Natural killer cell treated with Interleukin-12 subunit alpha and Interleukin-12 subunit beta and Interleukin-15 and Interleukin-18, amount 100 ng/mL, for 72 hours (primary cell): ENCODE measurements around the gene ARHGEF40. TPM values are rescaled to one million over a fixed set of nuclear protein-coding genes. Genes with fewer than 3 reads are reported as not detected.
A peak's percentile ranks its signal among the peaks of the same experiment; 100 is the strongest.

Experiments used
- ATAC-seq, 2 donors: fragments of 150-1000 bp; cut with Tn5 transposase in 1 of 2; sonication (Bioruptor Pico), chemical (Tn5 transposase) in 1 of 2; 2 replicates each; pipeline ENCODE4 v1.10.0; 2021
- DNase-seq: peaks from one replicate; pipeline ENCODE4 v3.0.0; 2022; ENCODE audit warnings: low spot score
- H3K27ac Mint-ChIP-seq, 2 donors: 1 replicate in 1 of 2; 2 replicates in 1 of 2; pipeline ENCODE4 v1.8.0; 2022; ENCODE audit warnings: mixed read lengths in 2 of 2, mild to moderate bottlenecking in 1 of 2, moderate library complexity in 1 of 2
- H3K27me3 Mint-ChIP-seq, 2 donors: 1 replicate in 1 of 2; 2 replicates in 1 of 2; pipeline ENCODE4 v1.8.0; 2022; ENCODE audit warnings: mixed read lengths in 2 of 2
- H3K36me3 Mint-ChIP-seq: one replicate; pipeline ENCODE4 v1.8.0; 2022; ENCODE audit warnings: mixed read lengths
- H3K4me1 Mint-ChIP-seq, 2 donors: 1 replicate in 1 of 2; 2 replicates in 1 of 2; pipeline ENCODE4 v1.8.0; 2022; ENCODE audit warnings: low read depth in 2 of 2, mixed read lengths in 2 of 2, mild to moderate bottlenecking in 1 of 2
- H3K4me3 Mint-ChIP-seq: one replicate; pipeline ENCODE4 v1.8.0; 2022; ENCODE audit warnings: mixed read lengths
- H3K9me3 Mint-ChIP-seq: 2 replicates; pipeline ENCODE4 v1.8.0; 2022; ENCODE audit warnings: mixed read lengths
- total RNA-seq, 2 donors: library from RNA; stranded (reverse); gene quantifications; one replicate each; pipeline ENCODE4 v1.2.3, GENCODE V29; 2022

ARHGEF40 gene
- total RNA-seq, 2 donors from 2014 or later = 0.36 to 0.75 TPM

DNA sequence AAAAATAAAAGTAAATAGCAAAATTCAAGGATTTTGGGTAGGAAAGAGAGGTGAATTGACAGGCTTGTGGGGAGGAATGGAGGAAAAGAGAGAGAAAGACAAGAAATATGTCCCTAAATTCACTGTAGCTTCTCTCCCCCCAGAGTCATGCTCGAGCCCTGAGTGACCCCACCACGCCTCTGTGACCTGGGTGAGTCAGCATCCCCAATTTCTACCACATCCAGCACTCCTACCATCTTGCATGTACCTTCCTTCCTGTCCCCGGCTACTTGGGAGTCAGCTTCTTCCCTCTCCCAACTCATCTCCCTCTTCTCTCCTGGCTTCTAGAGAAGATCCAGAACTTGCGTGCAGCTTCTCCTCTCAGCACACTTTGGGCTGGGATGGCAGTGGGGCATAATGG is 18.6 kb downstream of the ARHGEF40 start:
- Mint-ChIP-seq H3K4me3 (no peak overlapping the region), H3K27ac (peak overlapping the region in 1 of 2 donors; percentile 43)

DNA sequence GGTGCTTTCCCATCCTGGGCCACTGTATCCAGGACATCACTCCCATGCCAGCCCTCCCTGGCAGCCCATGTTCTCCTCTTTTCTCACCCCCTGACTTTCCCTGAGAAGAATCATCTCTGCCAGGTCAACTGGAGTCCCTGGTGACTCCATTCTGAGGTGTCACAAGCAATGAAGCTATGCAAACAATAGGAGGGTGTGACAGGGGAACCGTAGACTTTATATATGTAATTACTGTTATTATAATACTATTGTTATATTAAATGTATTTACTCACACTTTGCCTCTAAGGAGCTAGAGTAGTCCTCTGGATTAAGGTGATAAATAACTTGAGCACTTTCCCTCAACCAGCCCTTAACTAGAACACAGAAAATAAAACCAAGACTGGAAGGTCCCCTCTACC is 19.2 kb downstream of the ARHGEF40 start:
- no peak overlapping the region for H3K4me3 Mint-ChIP-seq
- H3K27ac Mint-ChIP-seq = peak overlapping the region in 1 of 2 donors; percentile 43
- H3K9me3 Mint-ChIP-seq = no peaks in the 10 kb centered on the region

More for the DNA sequence above, 18.6 kb downstream of the ARHGEF40 start:
- H3K9me3 Mint-ChIP-seq = no peaks in the 10 kb centered on the region
- ATAC-seq (no peak), DNase-seq (no peak)
- H3K36me3 Mint-ChIP-seq = no peaks in the 10 kb centered on the region
- peaks cover 27 to 28% of the 10 kb centered on the region in 2 donors for H3K4me1 Mint-ChIP-seq
- H3K27me3 Mint-ChIP-seq = peaks cover 0 to 4% of the 10 kb centered on the region in 2 donors

DNA sequence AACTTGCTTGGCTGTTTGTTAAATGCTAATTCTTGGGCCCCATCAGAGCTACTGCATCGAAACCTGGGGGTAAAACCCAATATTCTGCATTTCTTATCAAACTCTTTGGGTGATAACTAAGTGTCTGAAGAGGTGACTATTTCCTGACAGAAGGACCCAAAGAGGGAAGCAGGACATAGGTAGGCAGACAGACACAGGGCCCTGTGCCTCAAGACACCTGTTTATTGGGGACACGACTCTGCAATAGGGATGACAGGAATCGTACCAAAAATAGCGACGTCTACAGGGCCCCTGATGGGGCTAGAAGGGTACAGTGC is 19.7 kb downstream of the ARHGEF40 start:
- Mint-ChIP-seq H3K4me1 (peaks cover 27 to 28% of the 10 kb centered on the region in 2 donors), H3K27me3 (no peaks in the 10 kb centered on the region), H3K9me3 (no peaks in the 10 kb centered on the region), H3K36me3 (no peaks in the 10 kb centered on the region), H3K4me3 (no peak overlapping the region), H3K27ac (no peak overlapping the region)
- DNase-seq = no peak
- no peak for ATAC-seq

More for the DNA sequence above, 19.2 kb downstream of the ARHGEF40 start:
- ATAC-seq = no peak
- peaks cover 27 to 28% of the 10 kb centered on the region in 2 donors for H3K4me1 Mint-ChIP-seq
- no peaks in the 10 kb centered on the region for H3K36me3 Mint-ChIP-seq
- H3K27me3 Mint-ChIP-seq = peaks cover 0 to 2% of the 10 kb centered on the region in 2 donors
- no peak for DNase-seq

DNA sequence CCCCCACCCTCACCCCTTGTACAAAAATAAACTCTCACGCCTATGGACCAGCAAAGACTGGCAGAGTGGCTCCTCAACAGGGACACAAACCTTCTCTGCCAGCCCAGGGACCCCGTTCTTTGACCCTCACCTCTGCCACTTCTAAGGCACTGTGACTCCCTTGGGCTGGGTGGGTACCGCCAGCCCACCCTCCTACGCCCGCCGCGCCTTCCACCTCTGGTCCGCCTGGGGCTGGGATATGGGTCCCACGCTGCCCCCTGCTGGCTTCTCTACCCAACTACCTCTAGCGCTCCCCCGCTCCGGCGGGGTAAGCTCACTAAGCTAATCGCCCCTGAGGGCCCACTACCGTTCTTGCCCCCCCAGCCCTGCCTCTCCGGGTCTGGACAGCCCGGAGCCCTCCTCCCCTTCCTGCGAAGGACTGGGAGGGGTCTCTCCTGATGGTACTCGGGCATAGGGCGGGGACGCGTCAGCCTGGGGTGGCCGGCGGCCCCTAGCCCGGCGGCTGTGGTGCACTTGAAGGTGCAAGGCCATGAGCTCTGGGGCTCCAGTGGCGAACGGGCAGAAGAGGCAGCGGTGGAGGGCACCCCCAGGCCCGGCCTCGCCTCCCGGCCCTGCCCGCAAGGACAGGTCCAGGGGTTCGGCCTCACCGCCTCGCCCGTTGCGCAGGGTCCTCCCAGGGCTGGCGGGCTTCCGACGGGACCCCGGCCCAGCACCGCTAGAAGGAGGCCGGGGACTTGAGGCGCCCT is 20.3 kb downstream of the ARHGEF40 start:
- H3K27ac Mint-ChIP-seq = no peak overlapping the region
- H3K4me1 Mint-ChIP-seq = peaks cover 27 to 28% of the 10 kb centered on the region in 2 donors
- H3K4me3 Mint-ChIP-seq = no peak overlapping the region
- no peaks in the 10 kb centered on the region for H3K9me3 Mint-ChIP-seq
- no peaks in the 10 kb centered on the region for H3K36me3 Mint-ChIP-seq
- H3K27me3 Mint-ChIP-seq = no peaks in the 10 kb centered on the region
- no peak for DNase-seq
- no peak for ATAC-seq

- no peaks in the 10 kb centered on the region for H3K9me3 Mint-ChIP-seq
- peaks cover 23 to 24% of the 10 kb centered on the region in 2 donors for H3K4me1 Mint-ChIP-seq
- ATAC-seq (no peak), DNase-seq (no peak)
- no peak overlapping the region for H3K4me3 Mint-ChIP-seq
- no peaks in the 10 kb centered on the region for H3K36me3 Mint-ChIP-seq
- no peaks in the 10 kb centered on the region for H3K27me3 Mint-ChIP-seq
- H3K27ac Mint-ChIP-seq = no peak overlapping the region
Measured at GRCh38 chr14:21090940-21091663, 21.0 kb downstream of the ARHGEF40 start.

GRCh38 chr14:21091821-21092272 is 21.7 kb downstream of the ARHGEF40 start:
- no peaks in the 10 kb centered on the region for H3K27me3 Mint-ChIP-seq
- DNase-seq = no peak
- no peaks in the 10 kb centered on the region for H3K9me3 Mint-ChIP-seq
- H3K4me3 Mint-ChIP-seq = no peak overlapping the region
- ATAC-seq = no peak
- H3K4me1 Mint-ChIP-seq = peaks cover 19 to 20% of the 10 kb centered on the region in 2 donors
- H3K27ac Mint-ChIP-seq = no peak overlapping the region
- no peaks in the 10 kb centered on the region for H3K36me3 Mint-ChIP-seq

- no peaks in the 10 kb centered on the region for H3K27me3 Mint-ChIP-seq
- peaks cover 19 to 22% of the 10 kb centered on the region in 2 donors for H3K4me1 Mint-ChIP-seq
- no peaks in the 10 kb centered on the region for H3K9me3 Mint-ChIP-seq
- H3K27ac Mint-ChIP-seq = no peak overlapping the region
- no peak overlapping the region for H3K4me3 Mint-ChIP-seq
- DNase-seq (peak; percentile 85), ATAC-seq (peak; percentile 94)
- H3K36me3 Mint-ChIP-seq = no peaks in the 10 kb centered on the region
Measured at GRCh38 chr14:21092273-21093011, 22.3 kb downstream of the ARHGEF40 start.

DNA sequence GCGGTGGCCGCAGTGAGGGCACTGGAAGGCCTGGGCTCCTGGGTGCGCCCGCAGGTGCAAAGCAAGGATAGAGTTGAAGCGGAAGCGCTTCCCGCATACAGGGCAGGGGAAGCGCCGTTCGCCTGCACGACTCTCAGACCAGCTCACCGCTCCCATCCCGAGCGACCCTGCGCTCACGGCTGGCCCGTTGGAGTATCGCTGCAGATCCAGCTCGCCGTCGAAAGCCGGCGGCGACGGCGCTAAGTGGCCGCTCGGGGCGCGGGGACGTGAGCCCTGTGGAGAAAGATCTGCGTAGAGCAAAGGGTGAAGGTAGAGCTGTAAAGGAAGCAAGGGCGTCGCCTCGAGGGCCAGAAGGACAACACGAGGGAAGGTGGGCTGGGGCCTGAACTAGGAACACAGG is 22.9 kb downstream of the ARHGEF40 start:
- no peak for DNase-seq
- Mint-ChIP-seq H3K36me3 (no peaks in the 10 kb centered on the region), H3K27me3 (no peaks in the 10 kb centered on the region), H3K4me3 (no peak overlapping the region), H3K9me3 (no peaks in the 10 kb centered on the region), H3K4me1 (peaks cover 14 to 17% of the 10 kb centered on the region in 2 donors), H3K27ac (no peak overlapping the region)
- no peak for ATAC-seq

DNA sequence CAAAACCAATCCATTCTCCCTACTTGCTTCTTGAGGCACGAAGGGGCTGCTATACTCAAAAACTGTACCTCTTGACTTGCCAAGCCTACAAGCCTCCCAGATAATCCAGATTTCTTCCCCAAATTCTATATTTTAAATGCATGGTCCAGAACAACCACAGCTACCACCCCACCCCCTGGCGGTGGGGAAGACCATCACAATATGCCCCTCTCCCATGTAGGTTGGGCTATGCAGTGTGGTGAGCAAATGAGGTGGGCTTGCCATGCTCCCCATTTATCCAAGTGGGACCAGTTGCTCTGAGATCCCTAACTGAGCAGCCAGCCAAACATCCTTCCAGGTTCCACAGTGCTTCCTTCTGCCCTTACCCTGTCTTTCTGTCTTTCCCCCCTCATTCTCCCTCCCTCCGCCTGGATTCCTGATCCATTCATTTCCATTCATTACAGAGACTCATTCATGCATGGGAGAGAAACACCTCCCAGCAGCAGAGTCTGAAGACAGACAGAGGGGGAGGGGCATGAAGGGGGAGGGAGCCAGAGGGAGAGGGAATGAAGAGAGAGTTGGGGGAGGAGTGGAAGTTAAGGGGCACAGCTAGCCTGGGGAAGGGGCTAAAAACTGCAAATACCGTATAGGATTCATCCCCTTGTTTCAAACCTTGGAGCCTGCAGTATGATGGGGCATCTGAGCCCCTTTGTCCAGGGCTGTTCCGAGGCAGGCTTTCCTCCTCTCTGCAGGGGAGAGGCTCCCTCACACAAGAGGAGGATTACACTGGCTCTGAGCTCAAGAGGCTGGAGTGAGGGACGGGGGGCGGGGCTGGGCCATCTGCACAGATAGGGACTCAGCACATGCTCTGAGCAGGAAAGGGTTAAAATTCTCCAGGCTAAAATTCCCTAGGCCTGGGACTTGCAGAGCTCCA is 23.9 kb downstream of the ARHGEF40 start:
- H3K27ac Mint-ChIP-seq = no peak overlapping the region
- DNase-seq (no peak), ATAC-seq (no peak)

DNA sequence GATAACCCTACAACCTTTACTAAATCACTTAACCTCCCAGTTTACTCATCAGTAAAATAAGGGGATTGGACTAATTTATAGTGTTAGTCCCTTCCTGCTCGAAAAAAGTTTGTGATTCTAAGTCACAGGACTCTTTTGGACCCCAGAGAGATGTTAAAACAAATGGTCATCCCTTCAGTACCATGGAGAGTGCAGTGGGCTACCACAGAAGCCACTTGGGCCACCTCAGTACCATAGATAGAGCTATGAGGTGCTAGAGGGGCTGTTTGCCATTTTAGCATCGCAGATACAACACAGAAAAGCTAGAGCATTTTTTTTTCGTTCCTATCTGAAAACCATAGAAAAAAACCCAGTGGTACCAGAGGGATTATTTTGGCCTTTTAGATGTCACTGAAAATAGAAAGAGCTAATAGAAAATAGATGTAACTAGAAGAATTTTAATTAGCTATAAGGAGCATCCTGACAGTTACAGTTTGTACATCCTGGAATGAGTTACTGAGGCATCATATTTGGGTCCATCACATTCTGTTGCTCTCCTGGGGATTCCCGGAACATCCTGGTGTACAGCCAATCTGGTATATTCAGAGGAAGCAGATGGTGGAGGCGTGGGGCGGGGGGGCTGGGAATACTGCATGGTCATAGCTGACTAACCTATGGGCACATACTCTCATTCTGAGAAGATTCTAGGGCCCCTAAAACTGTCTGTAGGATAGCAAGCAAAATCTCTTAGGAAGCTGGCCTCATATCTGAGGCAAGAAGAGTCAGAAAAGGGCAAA is 25.5 kb downstream of the ARHGEF40 start:
- DNase-seq = no peak
- Mint-ChIP-seq H3K9me3 (no peaks in the 10 kb centered on the region), H3K27me3 (no peaks in the 10 kb centered on the region), H3K36me3 (no peaks in the 10 kb centered on the region), H3K4me1 (peaks cover 23 to 31% of the 10 kb centered on the region in 2 donors), H3K27ac (no peak overlapping the region), H3K4me3 (no peak overlapping the region)
- ATAC-seq = no peak

More for the DNA sequence above, 23.9 kb downstream of the ARHGEF40 start:
- Mint-ChIP-seq H3K27me3 (no peaks in the 10 kb centered on the region), H3K9me3 (no peaks in the 10 kb centered on the region), H3K4me1 (peaks cover 16 to 21% of the 10 kb centered on the region in 2 donors), H3K4me3 (no peak overlapping the region), H3K36me3 (no peaks in the 10 kb centered on the region)

DNA sequence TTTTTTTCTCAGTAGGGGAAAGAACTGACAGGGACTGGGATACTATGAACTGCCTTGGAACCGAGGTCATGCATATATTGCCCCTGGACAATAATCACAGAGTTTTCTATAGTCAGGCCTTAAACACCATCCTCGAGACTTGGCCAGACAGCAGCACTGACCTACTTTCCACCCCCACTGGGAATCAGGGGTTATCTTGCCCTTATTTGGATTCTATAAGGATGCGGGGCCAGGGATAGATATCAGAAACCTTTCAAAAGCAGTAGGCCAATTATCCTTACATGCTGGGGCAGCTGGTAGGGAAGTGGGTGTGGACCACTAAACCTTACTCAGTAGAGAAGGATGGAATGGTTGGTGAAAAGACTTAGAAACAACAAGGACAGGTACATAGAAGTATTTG is 26.3 kb downstream of the ARHGEF40 start:
- DNase-seq = no peak
- H3K9me3 Mint-ChIP-seq = no peaks in the 10 kb centered on the region
- H3K4me1 Mint-ChIP-seq = peaks cover 21 to 36% of the 10 kb centered on the region in 2 donors
- H3K27me3 Mint-ChIP-seq = no peaks in the 10 kb centered on the region
- no peak overlapping the region for H3K27ac Mint-ChIP-seq
- H3K36me3 Mint-ChIP-seq = no peaks in the 10 kb centered on the region
- H3K4me3 Mint-ChIP-seq = peak overlapping the region; percentile 58
- no peak for ATAC-seq

GRCh38 chr14:21096978-21097635 is 27.0 kb downstream of the ARHGEF40 start:
- ATAC-seq = no peak
- Mint-ChIP-seq H3K27me3 (peaks cover 0 to under 1% of the 10 kb centered on the region in 2 donors), H3K36me3 (no peaks in the 10 kb centered on the region), H3K4me3 (peak overlapping the region; percentile 58), H3K9me3 (no peaks in the 10 kb centered on the region), H3K27ac (peak overlapping the region in 1 of 2 donors; percentile 49), H3K4me1 (peaks cover 21 to 41% of the 10 kb centered on the region in 2 donors)
- DNase-seq = no peak
